Caco-2 (cell line): ENCODE results near the gene CTNND2. TPM values are rescaled to one million over a fixed set of nuclear protein-coding genes. Genes with fewer than 3 reads are reported as not detected.

Experiments used
- BruUV-seq: library from RNA; stranded (reverse); fragments of 400-500 nt; replicated peaks from 2 replicates; lab custom pipeline; 2021; lab: Mats Ljungman, UMichigan
- CTCF ChIA-PET: fragments of 300-600 bp; sonication (Branson Sonifier 250); formaldehyde crosslinking; loops from one replicate; lab custom pipeline; 2022; ENCODE audit warnings: antibody characterized with exemption; lab: Charles Lee
- POLR2A ChIA-PET: fragments of 300-600 bp; sonication (Branson Sonifier 250); formaldehyde crosslinking; loops from one replicate; lab custom pipeline; 2022; ENCODE audit warnings: antibody characterized with exemption; lab: Charles Lee
- DNase-seq, 2 experiments: peaks; one replicate each; pipeline versions ENCODE4 v3.0.0 to v3.0.0-alpha.2; 2020 to 2022
- H3K27me3 ChIP-seq: replicated peaks from 2 replicates; pipeline ENCODE4 v1.6.0; 2011; ENCODE audit warnings: low read length; ENCODE audit not compliant: control insufficient read depth, insufficient read depth
- H3K36me3 ChIP-seq: 2 replicates; pipeline ENCODE4 v1.5.1; 2011; ENCODE audit warnings: low read length; ENCODE audit not compliant: control insufficient read depth, insufficient read depth
- H3K4me1 ChIP-seq: fragments of 250-450 bp; sonication (Bioruptor Pico); 2 replicates; pipeline ENCODE4 v1.5.1; 2020; ENCODE audit warnings: mild to moderate bottlenecking
- H3K4me3 ChIP-seq: 2 replicates; pipeline ENCODE4 v1.5.1; 2011; ENCODE audit warnings: low read depth, mild to moderate bottlenecking, control low read depth, low read length
- H3K9me3 ChIP-seq: fragments of 250-450 bp; sonication (Bioruptor Pico); 2 replicates; pipeline ENCODE4 v1.5.1; 2020; ENCODE audit warnings: mild to moderate bottlenecking, moderate library complexity
- H3K27ac Mint-ChIP-seq: one replicate; pipeline ENCODE4 v1.8.0; 2022; ENCODE audit warnings: mixed read lengths; ENCODE audit not compliant: unreplicated experiment
- H3K27me3 Mint-ChIP-seq: one replicate; pipeline ENCODE4 v1.8.0; 2022; ENCODE audit warnings: mixed read lengths; ENCODE audit not compliant: insufficient read depth, unreplicated experiment
- H3K36me3 Mint-ChIP-seq: one replicate; pipeline ENCODE4 v1.8.0; 2022; ENCODE audit warnings: mild to moderate bottlenecking, mixed read lengths; ENCODE audit not compliant: insufficient read depth, unreplicated experiment
- H3K4me1 Mint-ChIP-seq: one replicate; pipeline ENCODE4 v1.8.0; 2022; ENCODE audit warnings: low read depth, mixed read lengths; ENCODE audit not compliant: unreplicated experiment
- H3K4me3 Mint-ChIP-seq: one replicate; pipeline ENCODE4 v1.8.0; 2022; ENCODE audit warnings: mild to moderate bottlenecking, moderate library complexity, mixed read lengths; ENCODE audit not compliant: unreplicated experiment
- H3K9me3 Mint-ChIP-seq: one replicate; pipeline ENCODE4 v1.8.0; 2022; ENCODE audit warnings: mixed read lengths; ENCODE audit not compliant: unreplicated experiment
- CTCF ChIP-seq, 2 experiments: fragments of 200-600 bp in 1 of 2; IDR thresholded peaks; 1 replicate in 1 of 2; 2 replicates in 1 of 2; pipeline versions ENCODE4 v1.5.1 to v1.8.0; 2011 to 2022; ENCODE audit warnings: antibody characterized with exemption in 1 of 2, control low read depth in 1 of 2, inconsistent platforms in 1 of 2, low read depth in 1 of 2, low read length in 1 of 2, mild to moderate bottlenecking in 1 of 2, moderate library complexity in 1 of 2; ENCODE audit not compliant: insufficient read depth in 1 of 2, severe bottlenecking in 1 of 2, unreplicated experiment in 1 of 2
- intact Hi-C: fragments of 100-400 bp; cut with micrococcal nuclease; formaldehyde crosslinking; loops from one replicate; pipeline ENCODE4 v1.10.0; 2022; ENCODE audit not compliant: unreplicated experiment
- total RNA-seq: library from RNA; stranded (reverse); gene quantifications from 2 replicates; pipeline ENCODE4 v1.2.3, GENCODE V29; 2022

The CTNND2 gene
- total RNA-seq, 1 experiment from 2014 or later = 0.32 TPM

- POLR2A ChIA-PET = no interaction called here
- Mint-ChIP-seq H3K4me1 (no peaks in the 10 kb centered on the region), H3K27me3 (peaks cover 15% of the 10 kb centered on the region), H3K4me3 (no peak overlapping the region), H3K27ac (no peak overlapping the region), H3K9me3 (no peaks in the 10 kb centered on the region), H3K36me3 (no peaks in the 10 kb centered on the region)
- BruUV-seq = no TSS peak
- Histone ChIP-seq H3K36me3 (no peaks in the 10 kb centered on the region), H3K4me1 (no peaks in the 10 kb centered on the region), H3K9me3 (no peaks in the 10 kb centered on the region), H3K27me3 (no peaks in the 10 kb centered on the region), H3K4me3 (no peak overlapping the region)
- DNase-seq = no peak
- CTCF ChIA-PET = no interaction called here
- intact Hi-C loops = no loop called here
- no peak for TF ChIP-seq CTCF (IDR thresholded peaks at IDR 0.05; ENCODE audit: insufficient read depth in 1 of 2, low read depth in 1 of 2, low read length in 1 of 2, severe bottlenecking in 1 of 2, unreplicated experiment in 1 of 2)
Measured at GRCh38 chr5:11857391-11857790, 46.9 kb downstream of the CTNND2 start.

- Histone ChIP-seq H3K9me3 (no peaks in the 10 kb centered on the region), H3K36me3 (no peaks in the 10 kb centered on the region), H3K4me3 (no peak overlapping the region), H3K27me3 (no peaks in the 10 kb centered on the region), H3K4me1 (no peaks in the 10 kb centered on the region)
- ChIA-PET CTCF (no interaction called here), POLR2A (no interaction called here)
- DNase-seq = no peak
- Mint-ChIP-seq H3K27ac (no peak overlapping the region), H3K4me3 (no peak overlapping the region), H3K4me1 (no peaks in the 10 kb centered on the region), H3K36me3 (no peaks in the 10 kb centered on the region), H3K9me3 (no peaks in the 10 kb centered on the region), H3K27me3 (peaks cover 8% of the 10 kb centered on the region)
- intact Hi-C loops = no loop called here
- TF ChIP-seq CTCF (IDR thresholded peaks at IDR 0.05; ENCODE audit: insufficient read depth in 1 of 2, low read depth in 1 of 2, low read length in 1 of 2, severe bottlenecking in 1 of 2, unreplicated experiment in 1 of 2) = no peak
- BruUV-seq = no TSS peak
Measured at GRCh38 chr5:11854936-11855335, 49.3 kb downstream of the CTNND2 start.

- POLR2A ChIA-PET = no interaction called here
- Histone ChIP-seq H3K4me1 (no peaks in the 10 kb centered on the region), H3K36me3 (no peaks in the 10 kb centered on the region), H3K9me3 (no peaks in the 10 kb centered on the region), H3K4me3 (no peak overlapping the region), H3K27me3 (no peaks in the 10 kb centered on the region)
- Mint-ChIP-seq H3K9me3 (no peaks in the 10 kb centered on the region), H3K27ac (no peak overlapping the region), H3K4me1 (no peaks in the 10 kb centered on the region), H3K27me3 (peaks cover 5% of the 10 kb centered on the region), H3K36me3 (no peaks in the 10 kb centered on the region), H3K4me3 (no peak overlapping the region)
- no peak for TF ChIP-seq CTCF (IDR thresholded peaks at IDR 0.05; ENCODE audit: insufficient read depth in 1 of 2, low read depth in 1 of 2, low read length in 1 of 2, severe bottlenecking in 1 of 2, unreplicated experiment in 1 of 2)
- DNase-seq = no peak
- intact Hi-C loops = no loop called here
- CTCF ChIA-PET = no interaction called here
- no TSS peak for BruUV-seq
Measured at GRCh38 chr5:11853796-11854195, 50.5 kb downstream of the CTNND2 start.
